ENCODE data around the gene EHD4. TPM values are rescaled to one million over a fixed set of nuclear protein-coding genes. Genes with fewer than 3 reads are reported as not detected.

Gene EHD4
- polyA plus RNA-seq, 1 donor (not counting 4 experiments of a cell fraction or from before 2014, with no cell fraction given) = 31.5 TPM

- no peak overlapping the region for H3K27ac ChIP-seq (ENCODE audit: control insufficient read depth, insufficient read depth, low read length)
- DNase-seq (ENCODE audit: low read depth, low spot score) = no peak
- dilution Hi-C loops (cut with MboI; ENCODE audit: extremely low pct_ligation_motif_present, low sequenced_read_pairs) = no loop called here
- H3K4me3 ChIP-seq (ENCODE audit: control insufficient read depth in 2 of 3, extremely low read depth in 1 of 3, insufficient read depth in 2 of 3, low read depth in 1 of 3, low read length in 3 of 3) = no peak overlapping the region
- H3K9me1 ChIP-seq (ENCODE audit: control insufficient read depth, extremely low read depth, insufficient read depth, low read length) = no peaks in the 10 kb centered on the region
- TF ChIP-seq EZH2 (IDR thresholded peaks at IDR 0.05; ENCODE audit: low read length) = no peak
- TF ChIP-seq CTCF (optimal IDR thresholded peaks at IDR 0.05 in 1 of 3, IDR thresholded peaks at IDR 0.05 in 1 of 3, conservative IDR thresholded peaks at IDR 0.05 in 1 of 3; ENCODE audit: extremely low read depth in 1 of 3, insufficient read depth in 2 of 3, low read length in 3 of 3) = no peak
- H3K36me3 ChIP-seq (ENCODE audit: control insufficient read depth in 2 of 2, extremely low read depth in 1 of 2, insufficient read depth in 2 of 2, low read length in 2 of 2) = no peaks in the 10 kb centered on the region
- no peak overlapping the region for H3K9ac ChIP-seq (ENCODE audit: control insufficient read depth, extremely low read depth, insufficient read depth, low read length)
- H3K27me3 ChIP-seq (ENCODE audit: control insufficient read depth, extremely low read depth, insufficient read depth, low read length) = no peaks in the 10 kb centered on the region
- H3K9me3 ChIP-seq (ENCODE audit: control insufficient read depth, low read depth, low read length) = no peaks in the 10 kb centered on the region
- peaks cover 33% of the 10 kb centered on the region for H3K79me2 ChIP-seq (ENCODE audit: control insufficient read depth, insufficient read depth, low read length)
- no peak overlapping the region for H3K4me2 ChIP-seq (ENCODE audit: control insufficient read depth, extremely low read depth, insufficient read depth, low read depth, low read length)
- H3K4me1 ChIP-seq (ENCODE audit: control insufficient read depth, extremely low read depth, insufficient read depth, low read length) = peaks cover 19% of the 10 kb centered on the region
- H2AFZ ChIP-seq (ENCODE audit: control insufficient read depth, low read length) = no peak overlapping the region
- no peak for FAIRE-seq
- peaks cover 11% of the 10 kb centered on the region for H4K20me1 ChIP-seq (ENCODE audit: control insufficient read depth, extremely low read depth, insufficient read depth, low read length)
Observed at GRCh38 chr15:41974041-41974440, 1.7 kb upstream of the EHD4 start.

- H3K9ac ChIP-seq (ENCODE audit: control insufficient read depth, extremely low read depth, insufficient read depth, low read length) = peak overlapping the region; percentile 84
- dilution Hi-C loops (cut with MboI; ENCODE audit: extremely low pct_ligation_motif_present, low sequenced_read_pairs) = no loop called here
- TF ChIP-seq CTCF (optimal IDR thresholded peaks at IDR 0.05 in 1 of 3, IDR thresholded peaks at IDR 0.05 in 1 of 3, conservative IDR thresholded peaks at IDR 0.05 in 1 of 3; ENCODE audit: extremely low read depth in 1 of 3, insufficient read depth in 2 of 3, low read length in 3 of 3) (no peak), EZH2 (IDR thresholded peaks at IDR 0.05; ENCODE audit: low read length) (no peak)
Observed at GRCh38 chr15:41971895-41972252, 483 bp downstream of the EHD4 start.

More at GRCh38 chr15:41971895-41972252, 483 bp downstream of the EHD4 start:
- DNase-seq (ENCODE audit: low read depth, low spot score) = no peak
- Histone ChIP-seq H3K36me3 (ENCODE audit: control insufficient read depth in 2 of 2, extremely low read depth in 1 of 2, insufficient read depth in 2 of 2, low read length in 2 of 2) (peaks cover 3 to 6% of the 10 kb centered on the region in 2 experiments), H3K27ac (ENCODE audit: control insufficient read depth, insufficient read depth, low read length) (peak overlapping the region; percentile 81), H4K20me1 (ENCODE audit: control insufficient read depth, extremely low read depth, insufficient read depth, low read length) (peaks cover 11% of the 10 kb centered on the region), H3K9me1 (ENCODE audit: control insufficient read depth, extremely low read depth, insufficient read depth, low read length) (no peaks in the 10 kb centered on the region), H2AFZ (ENCODE audit: control insufficient read depth, low read length) (peak overlapping the region; percentile 76), H3K79me2 (ENCODE audit: control insufficient read depth, insufficient read depth, low read length) (peaks cover 55% of the 10 kb centered on the region), H3K27me3 (ENCODE audit: control insufficient read depth, extremely low read depth, insufficient read depth, low read length) (no peaks in the 10 kb centered on the region), H3K9me3 (ENCODE audit: control insufficient read depth, low read depth, low read length) (no peaks in the 10 kb centered on the region), H3K4me1 (ENCODE audit: control insufficient read depth, extremely low read depth, insufficient read depth, low read length) (peaks cover 23% of the 10 kb centered on the region), H3K4me2 (ENCODE audit: control insufficient read depth, extremely low read depth, insufficient read depth, low read depth, low read length) (peak overlapping the region; percentile 97), H3K4me3 (ENCODE audit: control insufficient read depth in 2 of 3, extremely low read depth in 1 of 3, insufficient read depth in 2 of 3, low read depth in 1 of 3, low read length in 3 of 3) (peak overlapping the region; percentile 83 to 98 (median 95))
- no peak for FAIRE-seq
